HG02943 (cell line): ENCODE measurements around the gene MCRS1.
"Not testable (repeated sequence)": the region's sequence is repeated elsewhere in the genome, so short reads cannot be mapped to it uniquely, and the experiment has no call there.

Source experiments
- ATAC-seq: cut with Tn5 transposase; IDR thresholded peaks from one replicate; pipeline ENCODE4 v1.9.1; 2021; ENCODE audit warnings: mild to moderate bottlenecking, low read depth, moderate library complexity; ENCODE audit not compliant: unreplicated experiment

The MCRS1 gene

DNA sequence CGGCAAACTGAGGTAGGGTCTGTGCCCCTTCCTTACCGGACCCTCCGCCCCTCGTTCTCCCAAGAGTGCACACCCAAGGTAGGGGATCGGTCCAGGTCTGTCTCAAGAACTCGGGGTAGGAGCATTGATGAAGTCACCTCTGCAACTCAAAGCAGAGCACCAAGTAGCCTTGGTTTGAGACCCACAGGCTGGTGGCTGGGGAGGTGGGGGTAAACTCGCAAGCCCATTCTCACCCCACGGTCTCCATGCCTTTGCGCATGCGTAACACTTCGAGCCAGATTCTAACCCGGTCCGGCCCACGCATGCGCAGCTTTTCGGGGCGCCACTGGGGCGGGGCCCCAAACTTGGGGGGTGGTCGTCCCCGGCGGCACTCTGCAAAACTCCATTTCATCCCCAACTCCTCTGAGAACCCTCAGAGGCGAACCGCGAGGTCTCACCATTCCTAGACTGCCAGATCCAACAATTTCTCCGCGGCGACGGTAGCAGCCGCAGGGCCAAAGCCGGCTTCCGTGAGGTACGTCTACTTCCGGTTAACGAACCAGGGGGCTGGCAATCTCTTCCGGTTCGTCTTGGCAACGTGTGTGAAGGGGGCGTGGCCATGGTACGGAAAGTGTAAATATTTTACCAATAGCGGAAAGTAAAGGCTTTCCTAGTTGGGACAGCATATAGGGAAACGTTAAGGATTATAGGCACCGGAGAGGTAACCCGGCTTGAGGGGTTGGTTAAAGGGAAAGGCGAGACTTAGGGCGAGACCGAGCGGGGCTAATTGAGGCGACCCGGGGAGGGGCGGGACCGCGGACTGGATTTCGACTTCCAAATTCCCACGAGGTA, at the start of gene MCRS1:
TSS of gene MCRS1 (minus strand) at position 532 of the 831 bp plus-strand sequence. CDS start 1,411 bp downstream, outside the sequence.
- ATAC-seq, result peak; percentile 84

DNA sequence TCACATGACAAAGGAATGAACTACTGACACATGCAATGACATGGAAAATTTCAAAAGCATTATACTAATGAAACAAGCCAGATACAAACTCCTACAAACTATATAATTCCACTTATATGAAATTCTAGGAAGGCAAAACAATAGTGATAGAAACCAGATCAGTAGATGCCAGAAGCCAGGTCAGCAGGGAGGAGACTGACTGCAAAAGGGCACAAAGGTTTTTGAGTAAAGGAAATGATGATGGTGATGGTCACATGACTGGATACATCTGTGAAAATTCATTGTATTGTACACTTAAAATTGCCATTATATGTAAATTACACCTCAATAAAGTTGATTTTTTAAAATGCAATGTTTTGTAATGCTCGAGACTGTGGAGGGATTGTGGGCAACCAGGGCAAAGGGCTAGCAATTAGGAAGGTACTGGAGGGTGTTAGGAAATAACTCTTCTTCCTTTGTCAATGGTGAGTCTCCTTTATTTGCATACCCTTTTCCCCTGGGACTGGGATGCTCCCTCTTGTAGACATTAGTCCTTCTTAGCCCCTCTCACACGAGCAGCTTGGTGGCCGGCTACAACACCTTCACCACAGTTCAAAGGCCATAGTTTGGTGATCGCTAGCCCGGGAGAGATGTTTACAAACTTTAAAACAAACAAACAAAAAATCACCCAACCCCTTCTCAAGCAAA, 48.7 kb upstream of the MCRS1 start:
- no peak for ATAC-seq

- no peak for ATAC-seq
These were observed 47.8 kb upstream of the MCRS1 start for GRCh38 chr12:49615725-49616124.

DNA sequence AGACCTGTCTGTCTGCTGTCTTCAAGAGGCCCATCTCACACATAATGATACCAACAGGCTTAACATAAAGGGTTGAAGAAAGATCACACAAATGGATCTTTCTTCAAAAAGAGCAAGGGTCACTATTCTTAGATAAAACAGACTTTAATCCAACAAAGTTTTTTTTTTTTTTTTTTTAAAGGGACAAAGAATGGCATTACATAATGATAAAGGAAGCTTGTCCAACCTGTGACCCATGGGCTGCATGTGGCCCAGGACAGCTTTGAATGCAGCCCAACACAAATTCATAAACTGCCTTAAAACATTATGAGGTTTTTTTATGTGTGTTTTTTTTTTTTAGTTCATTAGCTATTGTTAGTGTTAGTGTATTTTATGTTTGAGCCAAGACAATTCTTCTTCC, 44.3 kb upstream of the MCRS1 start:
- ATAC-seq, result no peak

- not testable (repeated sequence) for ATAC-seq
These were observed 42.8 kb upstream of the MCRS1 start for GRCh38 chr12:49610785-49611184.

DNA sequence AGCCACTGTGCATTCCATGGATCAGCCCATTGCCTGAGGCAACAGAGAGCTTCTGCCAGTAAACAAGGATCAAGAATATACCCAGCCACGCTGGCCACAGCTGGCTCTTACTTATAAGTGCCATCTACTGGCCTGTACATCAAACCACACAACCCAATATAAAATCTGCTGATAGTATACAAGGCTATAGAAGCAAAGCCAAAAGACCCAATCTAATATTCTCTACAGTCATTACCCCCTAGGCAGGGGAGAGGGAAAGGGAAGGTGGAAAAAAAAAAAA, 41.9 kb upstream of the MCRS1 start:
- ATAC-seq, result no peak

- ATAC-seq, result no peak
These were observed 41.3 kb upstream of the MCRS1 start for GRCh38 chr12:49609059-49609874.

- not testable (repeated sequence) for ATAC-seq
These were observed 37.6 kb upstream of the MCRS1 start, which contains the start of gene FAM186B for GRCh38 chr12:49605539-49605938. Gene FAM186B (minus strand): TSS chr12:49605639. CDS start chr12:49605477, 162 bp downstream.

- no peak for ATAC-seq
These were observed 36.9 kb upstream of the MCRS1 start for GRCh38 chr12:49604856-49605255.

DNA sequence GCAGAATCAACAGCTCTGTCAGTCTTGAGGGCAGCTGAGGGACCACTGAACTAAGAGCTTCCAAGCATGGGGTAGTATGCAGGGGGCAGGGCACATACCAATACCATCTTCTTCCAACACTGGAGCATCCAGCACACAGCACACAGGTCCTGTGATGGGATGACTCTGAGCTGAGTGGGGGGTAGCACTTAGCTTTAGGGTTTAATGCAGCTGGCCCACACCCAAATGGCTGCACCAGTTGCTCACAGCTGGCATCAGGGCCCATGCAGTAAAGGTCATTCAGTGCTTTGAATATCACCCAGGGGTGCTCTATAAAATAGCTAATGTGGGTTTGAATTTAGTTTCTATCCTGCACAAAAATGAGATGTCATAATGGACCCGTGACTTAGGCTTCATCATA, 35.8 kb upstream of the MCRS1 start:
- no peak for ATAC-seq

DNA sequence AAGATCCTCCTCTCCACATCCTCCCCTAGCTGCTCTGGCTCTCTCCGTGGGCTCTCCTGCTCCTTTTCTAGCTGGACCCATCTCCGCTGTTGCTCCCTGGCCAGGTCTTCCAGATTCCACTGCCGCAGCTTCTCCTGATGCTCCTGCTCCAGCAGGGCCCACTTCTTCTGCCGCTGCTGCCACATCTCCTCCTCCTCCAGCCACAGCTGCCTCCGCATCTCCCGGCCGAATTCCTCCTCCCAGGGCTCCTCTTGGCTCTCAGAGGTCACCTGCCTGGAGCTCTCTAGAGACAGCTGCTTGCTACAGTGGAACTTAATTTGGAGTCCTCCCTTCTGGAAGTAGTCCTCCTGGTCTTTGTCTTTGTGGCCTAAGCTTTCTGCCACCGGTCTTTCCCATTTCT, 32.0 kb upstream of the MCRS1 start:
- no peak for ATAC-seq

DNA sequence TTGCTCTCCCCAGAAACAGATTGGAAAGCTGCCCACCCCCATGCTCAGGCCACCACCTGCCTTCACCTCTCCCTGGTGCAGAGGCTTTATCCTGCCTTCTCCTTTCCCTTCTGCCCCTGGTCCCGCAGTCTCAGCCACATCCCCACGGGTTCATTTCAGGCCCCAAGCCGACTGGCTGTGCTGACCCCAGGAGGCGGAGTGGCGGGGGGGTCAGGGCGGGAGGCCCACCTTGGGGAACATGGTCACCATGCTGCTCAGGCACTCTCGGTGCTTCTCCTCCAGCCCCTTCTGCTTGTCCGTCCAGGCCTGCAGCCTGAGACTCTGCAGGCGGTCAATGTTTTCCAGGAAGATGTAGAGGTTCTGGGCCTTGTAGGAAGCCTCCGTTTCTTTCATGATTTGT, 30.6 kb upstream of the MCRS1 start:
- ATAC-seq, result no peak

GRCh38 chr12:49588721-49589516, 21.0 kb upstream of the MCRS1 start:
- no peak for ATAC-seq

DNA sequence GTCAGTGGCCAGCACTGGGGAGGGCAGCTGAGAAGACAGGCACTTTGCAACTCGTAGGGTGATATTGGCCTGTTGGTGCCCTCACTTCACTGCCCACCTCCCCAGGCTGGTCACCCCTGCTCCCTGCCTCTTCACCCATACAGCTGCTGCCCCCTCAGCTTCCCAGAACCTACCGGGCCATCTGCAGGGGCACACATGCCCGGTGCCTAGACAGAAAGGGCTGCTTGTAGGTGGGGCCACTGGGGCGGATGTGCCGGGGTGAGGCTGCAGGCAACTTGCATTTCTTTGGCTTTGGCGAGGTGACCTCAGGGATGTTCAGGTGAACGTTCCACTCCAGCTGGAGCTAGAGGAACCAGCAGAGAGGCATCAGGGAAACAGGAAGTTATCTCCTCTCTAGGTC, 20.3 kb upstream of the MCRS1 start:
- ATAC-seq, result no peak

- ATAC-seq, result no peak
These were observed 19.4 kb upstream of the MCRS1 start for GRCh38 chr12:49587174-49587908.

- ATAC-seq, result no peak
These were observed 17.8 kb upstream of the MCRS1 start for GRCh38 chr12:49585477-49586459.

DNA sequence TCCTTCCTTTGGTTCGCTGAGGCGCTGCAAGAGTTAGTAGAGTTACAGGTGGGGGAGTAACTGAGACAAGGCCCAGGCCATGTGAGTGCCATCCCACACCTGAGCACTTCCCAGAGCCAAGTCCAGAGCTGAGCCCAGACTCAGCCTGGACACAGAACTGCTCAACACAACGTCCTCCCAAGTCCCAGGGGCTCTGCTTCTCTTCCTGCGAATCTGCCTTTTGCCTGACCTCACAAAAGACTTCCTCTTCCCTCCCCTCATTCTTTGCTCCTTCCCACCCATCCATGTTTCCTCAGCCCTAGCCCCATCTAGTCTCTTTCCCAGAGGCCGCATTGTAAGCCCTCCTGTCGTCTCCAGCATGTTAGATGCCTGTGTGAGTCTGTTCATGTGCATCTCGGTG, 16.6 kb upstream of the MCRS1 start:
- ATAC-seq, result no peak

GRCh38 chr12:49583366-49584094, 15.6 kb upstream of the MCRS1 start:
- no peak for ATAC-seq
